K562 (cell line): ENCODE measurements around the gene GALNT7. TPM values are rescaled to one million over a fixed set of nuclear protein-coding genes. Genes with fewer than 3 reads are reported as not detected.
A peak's percentile ranks its signal among the peaks of the same experiment; 100 is the strongest.

Experiments
- ATAC-seq: fragments of 200-7000 bp; cut with Tn5 transposase; 3 replicates; pipeline ENCODE4 v1.9.1; 2020; ENCODE audit warnings: moderate library complexity
- BruUV-seq: library from RNA; stranded (reverse); fragments of 400-500 nt; replicated peaks from 2 replicates; lab custom pipeline; 2021; lab: Mats Ljungman, UMichigan
- CTCF ChIA-PET: fragments of 300-600 bp; formaldehyde crosslinking; extraction: SDS; loops from one replicate; lab custom pipeline; 2021; ENCODE audit warnings: low intra/inter-chr PET ratio; lab: Yijun Ruan, JAX
- POLR2A ChIA-PET: fragments of 300-600, 350-650 bp; sonication (Branson Sonifier 250); formaldehyde crosslinking; extraction: SDS; loops from one replicate; lab custom pipeline; 2021; ENCODE audit warnings: antibody characterized with exemption, inconsistent platforms; lab: Yijun Ruan, JAX
- DNase-seq, 4 experiments: peaks; one replicate each; pipeline versions ENCODE4 v3.0.0 to v3.0.0-alpha.2; 2011 to 2018; ENCODE audit warnings: low spot score in 3 of 4, mixed read lengths in 3 of 4; ENCODE audit errors: extremely low read depth in 1 of 4
- FAIRE-seq: peaks from 2 replicates; lab custom pipeline; 2011; peaks lifted over from hg19 to GRCh38; lab: Jason Lieb, UNC
- H2AFZ ChIP-seq: 2 replicates; pipeline ENCODE4 v1.6.0; 2011; ENCODE audit warnings: low read depth, low read length, control low read depth, inconsistent platforms
- H3K27ac ChIP-seq: fragments of 200-600 bp; 3 replicates; pipeline ENCODE4 v1.8.0; 2011; ENCODE audit warnings: low read depth, mild to moderate bottlenecking, control low read depth, inconsistent platforms, low read length, moderate library complexity, mixed read lengths; ENCODE audit errors: extremely low read depth
- H3K27me3 ChIP-seq, 2 experiments: fragments of 300-600 bp in 1 of 2; 2 replicates in 1 of 2; 3 replicates in 1 of 2; pipeline versions ENCODE4 v1.6.0 to v1.8.0; 2011; ENCODE audit warnings: inconsistent platforms in 2 of 2, low read length in 2 of 2, mild to moderate bottlenecking in 1 of 2, mixed read lengths in 1 of 2, moderate library complexity in 1 of 2; ENCODE audit not compliant: control insufficient read depth in 2 of 2, insufficient read depth in 2 of 2
- H3K36me3 ChIP-seq: fragments of 300-600 bp; 3 replicates; pipeline ENCODE4 v1.8.0; 2011; ENCODE audit warnings: mild to moderate bottlenecking, low read length, inconsistent platforms; ENCODE audit not compliant: control insufficient read depth, insufficient read depth
- H3K4me1 ChIP-seq, 2 experiments: fragments of 200-600 bp in 1 of 2; replicated peaks in 1 of 2; 2 replicates in 1 of 2; 3 replicates in 1 of 2; pipeline versions ENCODE4 v1.5.1 to v1.8.0; 2011; ENCODE audit warnings: inconsistent platforms in 2 of 2, low read length in 2 of 2, mild to moderate bottlenecking in 1 of 2, mixed read lengths in 1 of 2, moderate library complexity in 1 of 2; ENCODE audit not compliant: control insufficient read depth in 2 of 2, insufficient read depth in 2 of 2
- H3K4me2 ChIP-seq: 2 replicates; pipeline ENCODE4 v1.6.1; 2011; ENCODE audit warnings: low read length, control low read depth, inconsistent platforms, mixed read lengths; ENCODE audit not compliant: insufficient read depth
- H3K4me3 ChIP-seq: fragments of 200-600 bp; sonication (generic), shearing (Covaris generic); 2 replicates; pipeline ENCODE4 v1.5.1; 2016; ENCODE audit warnings: control low read depth, inconsistent platforms
- H3K79me2 ChIP-seq: fragments of 200-600 bp; 3 replicates; pipeline ENCODE4 v1.8.0; 2011; ENCODE audit warnings: low read length, inconsistent platforms; ENCODE audit not compliant: control insufficient read depth, insufficient read depth
- H3K9ac ChIP-seq, 2 experiments: 2 replicates each; pipeline versions ENCODE4 v1.6.0 to v1.6.1; 2011; ENCODE audit warnings: low read depth in 2 of 2, low read length in 2 of 2, control low read depth in 1 of 2, inconsistent platforms in 1 of 2, mild to moderate bottlenecking in 1 of 2, mixed read lengths in 1 of 2; ENCODE audit not compliant: insufficient read depth in 1 of 2
- H3K9me1 ChIP-seq: one replicate; pipeline ENCODE4 v1.6.0; 2011; ENCODE audit warnings: inconsistent platforms, mild to moderate bottlenecking, low read length, moderate library complexity; ENCODE audit not compliant: control insufficient read depth, insufficient read depth
- H3K9me3 ChIP-seq: replicated peaks from 2 replicates; pipeline ENCODE4 v1.5.1; 2011; ENCODE audit warnings: low read depth, low read length, inconsistent platforms; ENCODE audit not compliant: control insufficient read depth, insufficient read depth
- H4K20me1 ChIP-seq: replicated peaks from 2 replicates; pipeline ENCODE4 v1.6.1; 2011; ENCODE audit warnings: low read length, inconsistent platforms, mixed read lengths; ENCODE audit not compliant: control insufficient read depth, insufficient read depth
- CBFA2T3 ChIP-seq: fragments of 450-650 bp; IDR thresholded peaks from 2 replicates; pipeline ENCODE4 v1.6.1; 2017
- CBX3 ChIP-seq, 2 experiments: IDR thresholded peaks; 1 replicate in 1 of 2; 2 replicates in 1 of 2; pipeline ENCODE4 v1.6.1; 2012; ENCODE audit warnings: inconsistent platforms in 2 of 2, low read length in 2 of 2, borderline replicate concordance in 1 of 2, control low read depth in 1 of 2
- ETV5 ChIP-seq: sonication (generic); formaldehyde crosslinking; IDR thresholded peaks from 2 replicates; pipeline ENCODE4 v1.4.0; 2020; ENCODE audit warnings: low read depth, mild to moderate bottlenecking, missing genetic modification reagents
- FOXM1 ChIP-seq, 2 experiments: fragments of 450-650 bp in 1 of 2; sonication (generic) in 1 of 2; formaldehyde crosslinking in 1 of 2; IDR thresholded peaks; 2 replicates each; pipeline versions ENCODE4 v1.6.1 to v1.9.0; 2017 to 2022; ENCODE audit warnings: low read depth in 2 of 2, mild to moderate bottlenecking in 2 of 2, missing genetic modification reagents in 1 of 2, moderate library complexity in 1 of 2
- FUS ChIP-seq: fragments of 200-400 bp; formaldehyde crosslinking; optimal IDR thresholded peaks from 2 replicates; pipeline ENCODE3; 2017; ENCODE audit warnings: low read depth, low read length
- KDM4B ChIP-seq, 2 experiments: fragments of 450-650 bp in 1 of 2; sonication (generic) in 1 of 2; IDR thresholded peaks; 2 replicates each; pipeline ENCODE4 v1.6.1; 2016 to 2017; ENCODE audit warnings: borderline replicate concordance in 2 of 2, antibody characterized with exemption in 1 of 2, low read depth in 1 of 2, mild to moderate bottlenecking in 1 of 2
- MEIS2 ChIP-seq: fragments of 450-650 bp; IDR thresholded peaks from 2 replicates; pipeline ENCODE4 v1.6.1; 2014; ENCODE audit warnings: mild to moderate bottlenecking; ENCODE audit not compliant: partially characterized antibody
- NBN ChIP-seq: fragments of 450-650 bp; IDR thresholded peaks from 2 replicates; pipeline ENCODE4 v1.6.1; 2016; ENCODE audit warnings: low read depth, mild to moderate bottlenecking
- RBBP5 ChIP-seq: fragments of 200-600 bp; sonication (generic); IDR thresholded peaks from 2 replicates; pipeline ENCODE4 v1.6.1; 2012; ENCODE audit warnings: borderline replicate concordance, mild to moderate bottlenecking, low read length, control low read depth, inconsistent platforms; ENCODE audit not compliant: insufficient read depth, poor library complexity, severe bottlenecking
- RFX7 ChIP-seq: fragments of 250-450 bp; sonication (Bioruptor Pico); IDR thresholded peaks from 2 replicates; pipeline ENCODE4 v1.5.1; 2021; ENCODE audit warnings: mild to moderate bottlenecking
- SIN3A ChIP-seq, 2 experiments: fragments of 150-350 bp in 1 of 2; IDR thresholded peaks; 2 replicates each; pipeline ENCODE4 v1.6.1; 2011 to 2016; ENCODE audit warnings: borderline replicate concordance in 2 of 2, low read depth in 2 of 2, low read length in 2 of 2, mild to moderate bottlenecking in 2 of 2, moderate library complexity in 2 of 2; ENCODE audit not compliant: control insufficient read depth in 1 of 2
- SMARCE1 ChIP-seq: fragments of 450-650 bp; IDR thresholded peaks from 2 replicates; pipeline ENCODE4 v1.7.1; 2016; ENCODE audit warnings: mild to moderate bottlenecking
- ZBTB43 ChIP-seq: sonication (generic); formaldehyde crosslinking; IDR thresholded peaks from 2 replicates; pipeline ENCODE4 v1.8.0; 2023; ENCODE audit warnings: mild to moderate bottlenecking, missing genetic modification reagents
- ZNF124 ChIP-seq: sonication (generic); formaldehyde crosslinking; IDR thresholded peaks from 2 replicates; pipeline ENCODE4 v1.8.1; 2022; ENCODE audit warnings: missing genetic modification reagents
- ZNF134 ChIP-seq: fragments of 250-450 bp; sonication (Bioruptor Pico); conservative IDR thresholded peaks from 2 replicates; pipeline ENCODE4 v1.4.0; 2020
- ZNF253 ChIP-seq: fragments of 250-450 bp; sonication (Bioruptor Pico); conservative IDR thresholded peaks from 2 replicates; pipeline ENCODE4 v1.6.1; 2021; ENCODE audit warnings: mild to moderate bottlenecking
- ZNF274 ChIP-seq: IDR thresholded peaks from 2 replicates; pipeline ENCODE4 v1.6.1; 2011; ENCODE audit warnings: low read depth, mild to moderate bottlenecking, low read length, moderate library complexity, borderline replicate concordance
- ZNF41 ChIP-seq: fragments of 250-450 bp; sonication (Bioruptor Pico); conservative IDR thresholded peaks from 2 replicates; pipeline ENCODE4 v1.4.0; 2020; ENCODE audit warnings: mild to moderate bottlenecking
- WGBS: fragments of 100-300 bp; shearing (Covaris generic); methylation state at CpG from one replicate; pipeline ENCODE4 v1.1.6; 2016; ENCODE audit warnings: low coverage, mixed read lengths; ENCODE audit not compliant: insufficient coverage; ENCODE audit errors: missing lambda C conversion rate; 5-methylcytosine and 5-hydroxymethylcytosine counted together
- in situ Hi-C: fragments of 300-500 bp; cut with MboI; formaldehyde crosslinking; loops from 4 replicates; pipeline ENCODE4 v1.15.0; 2018; ENCODE audit warnings: inconsistent platforms, mixed read lengths
- intact Hi-C: fragments of 100-400 bp; cut with micrococcal nuclease; formaldehyde crosslinking; loops from 2 replicates; pipeline ENCODE4 v1.14.2; 2022
- polyA plus RNA-seq, 8 experiments: library from polyadenylated mRNA; depleted of rRNA in 4 of 8; stranded (reverse) in 5 of 8; unstranded in 3 of 8; fragments of >200 nt; fragmentation: Nextera tagmentation in 2 of 8; fragmentation: Illumina TruSeq in 1 of 8; extraction: Ambion mirVana in 2 of 8; extraction: Trizol in 1 of 8; gene quantifications; 2 replicates each; pipeline versions ENCODE4 v1.2.1 to v1.2.3, GENCODE V29; 2011 to 2014; ENCODE audit warnings: inconsistent platforms in 1 of 8, missing spikeins in 1 of 8
- total RNA-seq, 7 experiments: library from RNA; depleted of rRNA in 6 of 7; stranded (reverse); fragments of >200 nt in 6 of 7; fragmentation: Illumina TruSeq in 2 of 7; extraction: Trizol in 2 of 7; gene quantifications; 2 replicates each; pipeline versions ENCODE4 v1.2.1 to v1.2.3, GENCODE V29; 2011 to 2021; ENCODE audit warnings: low replicate concordance in 1 of 7
- TF ChIP-seq, protein P1 (sequence below): fragments of 450-650 bp; formaldehyde crosslinking; IDR thresholded peaks from 2 replicates; pipeline ENCODE4 v1.4.0; 2022; ENCODE audit warnings: missing genetic modification characterization

Gene GALNT7
- total and polyA plus RNA-seq, 9 of the 15 experiments (the other 6 are each of a cell fraction or from before 2014, with no cell fraction given): 16.7 to 38.7 (median 31.1) TPM

DNA sequence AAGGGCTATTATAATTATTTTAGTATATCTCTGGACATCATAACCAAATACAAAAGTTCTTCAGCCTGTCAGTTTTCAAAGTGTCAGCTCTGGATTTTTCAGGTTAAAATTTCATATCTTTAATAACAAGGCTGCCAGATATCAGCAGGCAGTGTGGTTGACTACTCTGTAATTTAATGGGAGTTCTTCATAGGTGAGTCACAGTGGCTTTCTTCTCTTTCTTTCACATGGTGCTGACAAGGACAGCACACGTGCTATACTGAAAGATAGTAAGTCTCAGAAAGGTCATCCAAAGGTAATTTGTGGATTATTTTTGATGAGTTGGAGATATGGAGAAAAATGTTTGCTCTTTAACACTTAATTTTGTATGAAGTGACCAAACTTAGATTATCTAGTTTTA lies 43.2 kb downstream of the GALNT7 start:
- 0% methylated on average over 1 of the region's 1 CpG for WGBS
- H3K4me3 ChIP-seq: no peak overlapping the region
- H4K20me1 ChIP-seq: no peaks in the 10 kb centered on the region; the same call in 1 of the 2 replicates
- H3K9me1 ChIP-seq: no peaks in the 10 kb centered on the region
- POLR2A ChIA-PET: no interaction called here
- in situ Hi-C loops: no loop called here
- H3K9me3 ChIP-seq: no peaks in the 10 kb centered on the region
- no peaks in the 10 kb centered on the region for H3K36me3 ChIP-seq
- peak overlapping the region; percentile 30; the same call in 2 of the 3 replicates for H3K27ac ChIP-seq
- no peak overlapping the region for H3K9ac ChIP-seq
- ATAC-seq (peak; percentile 77), FAIRE-seq (peak; percentile 29), DNase-seq (peak in 3 of 4 experiments; percentile 34 to 68 (median 46))
- intact Hi-C loops: no loop called here
- H3K27me3 ChIP-seq: no peaks in the 10 kb centered on the region
- no TSS peak for BruUV-seq
- peaks cover 82% of the 10 kb centered on the region for H3K79me2 ChIP-seq
- no peak overlapping the region for H3K4me2 ChIP-seq
- CTCF ChIA-PET: no interaction called here
- H3K4me1 ChIP-seq: peaks cover 23 to 43% of the 10 kb centered on the region in 2 experiments
- H2AFZ ChIP-seq: no peak overlapping the region
- TF ChIP-seq RBBP5 (no peak), ETV5 (CRISPR knock-in tag) (no peak), SMARCE1 (peak; percentile 75), ZNF134 (CRISPR knock-in tag) (no peak), CBFA2T3 (peak; percentile 67), ZNF274 (no peak), ZBTB43 (CRISPR knock-in tag) (no peak), ZNF253 (CRISPR knock-in tag) (no peak), ZNF124 (CRISPR knock-in tag) (no peak), RFX7 (no peak), MEIS2 (peak; percentile 46), KDM4B (IDR thresholded peaks at IDR 0.05; ENCODE audit: borderline replicate concordance in 2 of 2, low read depth in 1 of 2) (no peak), ZNF41 (CRISPR knock-in tag) (no peak), FUS (no peak), SIN3A (IDR thresholded peaks at IDR 0.05; ENCODE audit: borderline replicate concordance in 2 of 2, control insufficient read depth in 1 of 2, low read depth in 2 of 2, low read length in 2 of 2) (no peak), NBN (no peak), CBX3 (IDR thresholded peaks at IDR 0.05; ENCODE audit: borderline replicate concordance in 1 of 2, low read length in 2 of 2) (peak in 1 of 2 experiments; percentile 41; a peak in 1 of 3 replicates), FOXM1 (IDR thresholded peaks at IDR 0.05; ENCODE audit: low read depth) (no peak), FOXM1 (CRISPR knock-in tag; IDR thresholded peaks at IDR 0.05; ENCODE audit: low read depth) (no peak)
- TF ChIP-seq, protein P1, sequence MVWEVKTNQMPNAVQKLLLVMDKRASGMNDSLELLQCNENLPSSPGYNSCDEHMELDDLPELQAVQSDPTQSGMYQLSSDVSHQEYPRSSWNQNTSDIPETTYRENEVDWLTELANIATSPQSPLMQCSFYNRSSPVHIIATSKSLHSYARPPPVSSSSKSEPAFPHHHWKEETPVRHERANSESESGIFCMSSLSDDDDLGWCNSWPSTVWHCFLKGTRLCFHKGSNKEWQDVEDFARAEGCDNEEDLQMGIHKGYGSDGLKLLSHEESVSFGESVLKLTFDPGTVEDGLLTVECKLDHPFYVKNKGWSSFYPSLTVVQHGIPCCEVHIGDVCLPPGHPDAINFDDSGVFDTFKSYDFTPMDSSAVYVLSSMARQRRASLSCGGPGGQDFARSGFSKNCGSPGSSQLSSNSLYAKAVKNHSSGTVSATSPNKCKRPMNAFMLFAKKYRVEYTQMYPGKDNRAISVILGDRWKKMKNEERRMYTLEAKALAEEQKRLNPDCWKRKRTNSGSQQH (CRISPR knock-in tag): no peak
